Measurements from ENCODE around the gene TCIRG1.

TCIRG1 gene

DNA sequence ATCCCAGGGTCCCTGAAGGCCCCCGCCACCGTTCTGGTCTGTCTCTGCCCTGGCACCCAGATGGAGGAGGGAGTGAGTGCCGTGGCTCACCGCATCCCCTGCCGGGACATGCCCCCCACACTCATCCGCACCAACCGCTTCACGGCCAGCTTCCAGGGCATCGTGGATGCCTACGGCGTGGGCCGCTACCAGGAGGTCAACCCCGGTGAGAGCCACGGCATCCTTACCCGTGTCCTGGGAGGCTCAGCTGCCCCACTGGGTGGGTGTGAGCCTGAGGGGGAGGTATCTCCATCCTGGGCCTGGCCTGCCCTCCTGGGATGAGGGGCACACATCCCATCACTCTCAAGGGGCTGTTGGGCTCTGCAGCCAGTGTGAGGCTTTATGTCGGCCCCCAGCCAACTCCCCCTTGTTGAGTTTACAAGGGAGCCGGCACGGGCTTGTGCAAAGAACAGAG lies 6.1 kb downstream of the TCIRG1 start:
- intact Hi-C loops (cut with DNase I; ENCODE audit: low total_unique reads) = loop anchor here (5.0 kb wide), 1 partner anchor 38 kb away; no protein-coding TSS in a partner anchor
- H3K27ac ChIP-seq = no peak overlapping the region
- TF ChIP-seq, protein P1, sequence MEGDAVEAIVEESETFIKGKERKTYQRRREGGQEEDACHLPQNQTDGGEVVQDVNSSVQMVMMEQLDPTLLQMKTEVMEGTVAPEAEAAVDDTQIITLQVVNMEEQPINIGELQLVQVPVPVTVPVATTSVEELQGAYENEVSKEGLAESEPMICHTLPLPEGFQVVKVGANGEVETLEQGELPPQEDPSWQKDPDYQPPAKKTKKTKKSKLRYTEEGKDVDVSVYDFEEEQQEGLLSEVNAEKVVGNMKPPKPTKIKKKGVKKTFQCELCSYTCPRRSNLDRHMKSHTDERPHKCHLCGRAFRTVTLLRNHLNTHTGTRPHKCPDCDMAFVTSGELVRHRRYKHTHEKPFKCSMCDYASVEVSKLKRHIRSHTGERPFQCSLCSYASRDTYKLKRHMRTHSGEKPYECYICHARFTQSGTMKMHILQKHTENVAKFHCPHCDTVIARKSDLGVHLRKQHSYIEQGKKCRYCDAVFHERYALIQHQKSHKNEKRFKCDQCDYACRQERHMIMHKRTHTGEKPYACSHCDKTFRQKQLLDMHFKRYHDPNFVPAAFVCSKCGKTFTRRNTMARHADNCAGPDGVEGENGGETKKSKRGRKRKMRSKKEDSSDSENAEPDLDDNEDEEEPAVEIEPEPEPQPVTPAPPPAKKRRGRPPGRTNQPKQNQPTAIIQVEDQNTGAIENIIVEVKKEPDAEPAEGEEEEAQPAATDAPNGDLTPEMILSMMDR (IDR thresholded peaks at IDR 0.05) = no peak
- no peak for DNase-seq
- no peaks in the 10 kb centered on the region for H3K9me3 ChIP-seq
- peaks cover 24 to 89% (median 69%) of the 10 kb centered on the region in 3 donors for H3K36me3 ChIP-seq
- H3K4me3 ChIP-seq = no peak overlapping the region
- H3K4me1 ChIP-seq = peaks cover 0 to 18% (median 14%) of the 10 kb centered on the region in 4 donors
- H3K27me3 ChIP-seq = no peaks in the 10 kb centered on the region

GRCh38 chr11:68047437-68048290 lies 8.8 kb downstream of the TCIRG1 start:
- no peaks in the 10 kb centered on the region for H3K27me3 ChIP-seq
- DNase-seq = no peak
- H3K4me1 ChIP-seq = no peaks in the 10 kb centered on the region
- intact Hi-C loops (cut with DNase I; ENCODE audit: low total_unique reads) = no loop called here
- TF ChIP-seq, protein P1 (IDR thresholded peaks at IDR 0.05) = no peak
- no peak overlapping the region for H3K4me3 ChIP-seq
- H3K36me3 ChIP-seq = peaks cover 41 to 100% (median 87%) of the 10 kb centered on the region in 3 donors
- H3K27ac ChIP-seq = no peak overlapping the region
- H3K9me3 ChIP-seq = no peaks in the 10 kb centered on the region

DNA sequence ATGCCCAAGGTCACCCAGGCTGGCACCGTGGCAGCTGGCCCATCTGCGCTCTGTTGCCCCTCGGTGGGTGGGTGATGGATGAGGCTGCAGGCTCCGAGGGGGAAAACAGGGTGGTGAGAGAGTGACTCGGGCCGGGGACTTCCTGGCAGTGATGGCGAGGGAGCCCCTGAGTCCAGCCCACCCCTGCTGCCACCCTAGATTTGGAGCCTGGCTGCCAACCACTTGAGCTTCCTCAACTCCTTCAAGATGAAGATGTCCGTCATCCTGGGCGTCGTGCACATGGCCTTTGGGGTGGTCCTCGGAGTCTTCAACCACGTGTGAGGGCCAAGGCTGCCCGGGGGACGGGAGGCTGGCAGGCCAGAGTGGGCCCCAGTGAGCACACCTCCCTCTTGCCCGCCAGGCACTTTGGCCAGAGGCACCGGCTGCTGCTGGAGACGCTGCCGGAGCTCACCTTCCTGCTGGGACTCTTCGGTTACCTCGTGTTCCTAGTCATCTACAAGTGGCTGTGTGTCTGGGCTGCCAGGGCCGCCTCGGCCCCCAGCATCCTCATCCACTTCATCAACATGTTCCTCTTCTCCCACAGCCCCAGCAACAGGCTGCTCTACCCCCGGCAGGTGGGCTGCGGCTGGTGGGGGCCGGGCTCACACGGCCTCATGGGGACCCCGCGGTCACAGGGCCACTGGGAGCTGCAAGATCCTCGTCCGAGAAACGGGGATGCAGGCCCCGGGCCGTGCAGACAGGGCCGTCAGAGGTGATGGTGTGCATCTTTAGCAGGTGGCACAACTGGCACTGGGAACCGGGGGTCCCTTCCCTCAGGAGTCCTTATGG lies 10.1 kb downstream of the TCIRG1 start:
- no peaks in the 10 kb centered on the region for H3K9me3 ChIP-seq
- DNase-seq = no peak
- peaks cover 41 to 98% (median 81%) of the 10 kb centered on the region in 3 donors for H3K36me3 ChIP-seq
- TF ChIP-seq, protein P1 (IDR thresholded peaks at IDR 0.05) = no peak
- H3K27ac ChIP-seq = no peak overlapping the region
- no peaks in the 10 kb centered on the region for H3K27me3 ChIP-seq
- H3K4me3 ChIP-seq = no peak overlapping the region
- no peaks in the 10 kb centered on the region for H3K4me1 ChIP-seq
- intact Hi-C loops (cut with DNase I; ENCODE audit: low total_unique reads) = no loop called here

DNA sequence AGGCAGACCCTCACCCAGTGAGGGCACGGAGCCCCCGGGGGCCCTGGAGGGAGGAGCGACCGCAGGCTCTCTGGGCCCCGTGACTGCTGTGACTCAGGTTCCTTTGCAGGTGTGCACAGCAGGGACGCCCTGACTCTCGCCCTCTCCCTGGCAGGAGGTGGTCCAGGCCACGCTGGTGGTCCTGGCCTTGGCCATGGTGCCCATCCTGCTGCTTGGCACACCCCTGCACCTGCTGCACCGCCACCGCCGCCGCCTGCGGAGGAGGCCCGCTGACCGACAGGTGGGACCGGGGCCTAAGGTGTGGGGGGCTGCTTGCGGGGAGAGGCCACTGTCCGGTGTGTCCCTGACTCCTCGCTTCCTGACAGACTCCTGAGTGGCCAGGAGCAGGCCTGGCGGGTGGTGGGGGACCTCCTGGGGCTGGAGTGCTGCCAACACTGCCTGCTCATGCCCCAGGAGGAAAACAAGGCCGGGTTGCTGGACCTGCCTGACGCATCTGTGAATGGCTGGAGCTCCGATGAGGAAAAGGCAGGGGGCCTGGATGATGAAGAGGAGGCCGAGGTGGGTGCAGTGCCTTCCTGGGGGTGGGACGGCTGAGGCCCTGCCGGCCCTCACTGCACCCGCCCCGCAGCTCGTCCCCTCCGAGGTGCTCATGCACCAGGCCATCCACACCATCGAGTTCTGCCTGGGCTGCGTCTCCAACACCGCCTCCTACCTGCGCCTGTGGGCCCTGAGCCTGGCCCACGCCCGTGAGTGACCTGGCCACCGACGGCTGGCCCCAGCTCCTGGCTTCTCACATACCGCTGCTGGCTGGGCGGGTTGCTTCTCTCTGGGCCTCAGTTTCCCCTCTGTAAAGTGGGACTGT lies 10.9 kb downstream of the TCIRG1 start:
- peaks cover 33 to 92% (median 73%) of the 10 kb centered on the region in 3 donors for H3K36me3 ChIP-seq
- no peak overlapping the region for H3K27ac ChIP-seq
- TF ChIP-seq, protein P1 (IDR thresholded peaks at IDR 0.05) = no peak
- intact Hi-C loops (cut with DNase I; ENCODE audit: low total_unique reads) = no loop called here
- H3K4me3 ChIP-seq = no peak overlapping the region
- DNase-seq = no peak
- H3K27me3 ChIP-seq = no peaks in the 10 kb centered on the region
- H3K9me3 ChIP-seq = no peaks in the 10 kb centered on the region
- H3K4me1 ChIP-seq = no peaks in the 10 kb centered on the region

DNA sequence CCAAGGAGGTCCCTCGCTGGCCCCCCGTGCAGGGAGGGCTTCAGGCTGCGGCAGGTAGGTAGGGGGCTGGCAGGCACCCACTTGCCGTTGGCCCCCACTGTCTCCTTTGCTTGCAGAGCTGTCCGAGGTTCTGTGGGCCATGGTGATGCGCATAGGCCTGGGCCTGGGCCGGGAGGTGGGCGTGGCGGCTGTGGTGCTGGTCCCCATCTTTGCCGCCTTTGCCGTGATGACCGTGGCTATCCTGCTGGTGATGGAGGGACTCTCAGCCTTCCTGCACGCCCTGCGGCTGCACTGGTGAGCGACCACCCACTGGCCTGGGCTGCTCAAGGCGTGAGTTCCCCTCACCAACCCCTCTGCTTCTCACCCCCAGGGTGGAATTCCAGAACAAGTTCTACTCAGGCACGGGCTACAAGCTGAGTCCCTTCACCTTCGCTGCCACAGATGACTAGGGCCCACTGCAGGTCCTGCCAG lies 11.6 kb downstream of the TCIRG1 start:
- intact Hi-C loops (cut with DNase I; ENCODE audit: low total_unique reads) = no loop called here
- no peak for DNase-seq
- Histone ChIP-seq H3K27me3 (no peaks in the 10 kb centered on the region), H3K9me3 (no peaks in the 10 kb centered on the region), H3K4me3 (no peak overlapping the region), H3K36me3 (peaks cover 33 to 86% (median 66%) of the 10 kb centered on the region in 3 donors), H3K4me1 (no peaks in the 10 kb centered on the region), H3K27ac (no peak overlapping the region)
- TF ChIP-seq, protein P1 (IDR thresholded peaks at IDR 0.05) = no peak

All from tibial artery (tissue), 4 donors.